CD14-positive monocyte (primary cell): ENCODE results near the gene CECR2. TPM values are rescaled to one million over a fixed set of nuclear protein-coding genes. Genes with fewer than 3 reads are reported as not detected.

Experiments
- DNase-seq, 3 donors: peaks; one replicate each; pipeline ENCODE4 v3.0.0-alpha.2; 2011 to 2022
- H2AFZ ChIP-seq: 2 replicates; pipeline ENCODE4 v1.6.0; 2012; ENCODE audit warnings: mild to moderate bottlenecking, low read depth, low read length, inconsistent platforms; ENCODE audit not compliant: insufficient read depth, poor library complexity, severe bottlenecking
- H3K27ac ChIP-seq, 2 donors: 1 replicate in 1 of 2; 2 replicates in 1 of 2; pipeline ENCODE4 v1.5.1; 2012 to 2013; ENCODE audit warnings: low read length in 2 of 2, control low read depth in 1 of 2, inconsistent platforms in 1 of 2, low read depth in 1 of 2, mild to moderate bottlenecking in 1 of 2
- H3K27me3 ChIP-seq, 2 donors: one replicate each; pipeline versions ENCODE4 v1.6.0 to v1.6.1; 2011 to 2013; ENCODE audit warnings: low read length in 2 of 2; ENCODE audit not compliant: control insufficient read depth in 2 of 2, insufficient read depth in 2 of 2
- H3K36me3 ChIP-seq, 2 donors: replicated peaks in 1 of 2; 1 replicate in 1 of 2; 2 replicates in 1 of 2; pipeline versions ENCODE4 v1.5.1 to v1.6.1; 2012 to 2013; ENCODE audit warnings: low read length in 2 of 2, control low read depth in 1 of 2, inconsistent platforms in 1 of 2, mild to moderate bottlenecking in 1 of 2; ENCODE audit not compliant: insufficient read depth in 2 of 2, control insufficient read depth in 1 of 2
- H3K4me1 ChIP-seq, 2 donors: 1 replicate in 1 of 2; 2 replicates in 1 of 2; pipeline versions ENCODE4 v1.5.1 to v1.6.1; 2012 to 2013; ENCODE audit warnings: low read length in 2 of 2, control low read depth in 1 of 2, inconsistent platforms in 1 of 2, mild to moderate bottlenecking in 1 of 2, moderate library complexity in 1 of 2; ENCODE audit not compliant: insufficient read depth in 2 of 2, control insufficient read depth in 1 of 2
- H3K4me2 ChIP-seq: replicated peaks from 2 replicates; pipeline ENCODE3; 2012; ENCODE audit warnings: low read length, moderate library complexity, mild to moderate bottlenecking; ENCODE audit not compliant: poor library complexity, severe bottlenecking; ENCODE audit errors: extremely low read depth
- H3K4me3 ChIP-seq, 3 experiments: fragments of 200-600 bp in 1 of 3; sonication (generic) in 1 of 3; replicated peaks in 1 of 3; 1 replicate in 2 of 3; 2 replicates in 1 of 3; pipeline ENCODE4 v1.5.1; 2011 to 2013; ENCODE audit warnings: low read length in 3 of 3, mild to moderate bottlenecking in 3 of 3, control low read depth in 2 of 3, low read depth in 2 of 3, inconsistent platforms in 1 of 3, moderate library complexity in 1 of 3
- H3K79me2 ChIP-seq: 2 replicates; pipeline ENCODE4 v1.6.0; 2012; ENCODE audit warnings: mild to moderate bottlenecking, control low read depth, inconsistent platforms, low read length, moderate library complexity; ENCODE audit not compliant: insufficient read depth
- H3K9ac ChIP-seq: 2 replicates; pipeline ENCODE4 v1.6.0; 2017; ENCODE audit warnings: low read length, mild to moderate bottlenecking; ENCODE audit not compliant: insufficient read depth, poor library complexity, severe bottlenecking
- H3K9me3 ChIP-seq, 2 donors: replicated peaks in 1 of 2; 1 replicate in 1 of 2; 2 replicates in 1 of 2; pipeline versions ENCODE4 v1.5.1 to v1.6.1; 2012 to 2013; ENCODE audit warnings: low read length in 2 of 2, control low read depth in 1 of 2; ENCODE audit not compliant: control insufficient read depth in 1 of 2, insufficient read depth in 1 of 2
- H4K20me1 ChIP-seq: 2 replicates; pipeline ENCODE4 v1.6.0; 2012; ENCODE audit warnings: mild to moderate bottlenecking, low read length, control low read depth, moderate library complexity; ENCODE audit not compliant: insufficient read depth
- H3K27ac Mint-ChIP-seq, 7 donors: one replicate each; pipeline ENCODE4 v1.8.0; 2020; ENCODE audit warnings: mild to moderate bottlenecking in 7 of 7, mixed read lengths in 7 of 7, moderate library complexity in 6 of 7, inconsistent platforms in 2 of 7
- H3K27me3 Mint-ChIP-seq, 3 donors: one replicate each; pipeline ENCODE4 v1.8.0; 2021 to 2022; ENCODE audit warnings: low read depth in 3 of 3, mild to moderate bottlenecking in 3 of 3, mixed read lengths in 3 of 3, moderate library complexity in 3 of 3, inconsistent platforms in 1 of 3
- H3K36me3 Mint-ChIP-seq, 2 donors: one replicate each; pipeline ENCODE4 v1.8.0; 2020; ENCODE audit warnings: mixed read lengths in 2 of 2, inconsistent platforms in 1 of 2, mild to moderate bottlenecking in 1 of 2
- H3K4me1 Mint-ChIP-seq: one replicate; pipeline ENCODE4 v1.8.0; 2020; ENCODE audit warnings: mild to moderate bottlenecking, mixed read lengths
- H3K4me3 Mint-ChIP-seq, 2 donors: one replicate each; pipeline ENCODE4 v1.8.0; 2020; ENCODE audit warnings: mild to moderate bottlenecking in 2 of 2, mixed read lengths in 2 of 2, moderate library complexity in 1 of 2
- H3K9me3 Mint-ChIP-seq, 7 donors: one replicate each; pipeline ENCODE4 v1.8.0; 2020 to 2022; ENCODE audit warnings: mixed read lengths in 7 of 7, mild to moderate bottlenecking in 6 of 7, moderate library complexity in 6 of 7, inconsistent platforms in 2 of 7
- CTCF ChIP-seq: fragments of 200-600 bp; IDR thresholded peaks from one replicate; pipeline ENCODE4 v1.8.0; 2022; ENCODE audit warnings: antibody characterized with exemption, mild to moderate bottlenecking
- WGBS: methylation state at CpG from one replicate; pipeline ENCODE4 v1.1.5; 2013; ENCODE audit warnings: missing lambda C conversion rate; ENCODE audit not compliant: insufficient coverage; 5-methylcytosine and 5-hydroxymethylcytosine counted together
- intact Hi-C, 2 donors: fragments of 100-400 bp; cut with micrococcal nuclease; formaldehyde crosslinking; loops; one replicate each; pipeline versions ENCODE4 v1.15.0 to v1.15.1; 2023
- polyA plus RNA-seq, 3 donors: library from polyadenylated mRNA; depleted of rRNA in 1 of 3; unstranded in 2 of 3; stranded (reverse) in 1 of 3; fragments of 300-500 nt in 2 of 3; fragments of >200 nt in 1 of 3; fragmentation: Illumina TruSeq in 2 of 3; gene quantifications; 1 replicate in 2 of 3; 2 replicates in 1 of 3; pipeline ENCODE4 v1.2.3, GENCODE V29; 2012 to 2021

The CECR2 gene
- polyA plus RNA-seq, 3 donors: 0.02 to 0.29 (median 0.24) TPM

- H2AFZ ChIP-seq: no peak overlapping the region
- intact Hi-C loops: no loop called here
- DNase-seq: no peak
- no peak overlapping the region for H3K27ac ChIP-seq
- H3K36me3 Mint-ChIP-seq: no peaks in the 10 kb centered on the region
- no peaks in the 10 kb centered on the region for H4K20me1 ChIP-seq
- no peaks in the 10 kb centered on the region for H3K9me3 ChIP-seq
- peaks cover 4 to 10% (median 8%) of the 10 kb centered on the region in 3 donors for H3K27me3 Mint-ChIP-seq
- WGBS: 100% methylated on average over 1 of the region's 2 CpGs
- no peaks in the 10 kb centered on the region for H3K4me1 ChIP-seq
- no peak overlapping the region for H3K27ac Mint-ChIP-seq
- H3K4me2 ChIP-seq: no peak overlapping the region
- no peaks in the 10 kb centered on the region for H3K27me3 ChIP-seq
- TF ChIP-seq CTCF: no peak
- H3K4me1 Mint-ChIP-seq: no peaks in the 10 kb centered on the region
- no peak overlapping the region for H3K9ac ChIP-seq
- H3K36me3 ChIP-seq: no peaks in the 10 kb centered on the region
- H3K4me3 Mint-ChIP-seq: no peak overlapping the region
- no peaks in the 10 kb centered on the region for H3K79me2 ChIP-seq
- no peak overlapping the region for H3K4me3 ChIP-seq
- H3K9me3 Mint-ChIP-seq: peaks cover 0 to 3% (median 0%) of the 10 kb centered on the region in 7 donors
Observed at GRCh38 chr22:17357688-17358087, 11.6 kb upstream of the CECR2 start.

GRCh38 chr22:17358415-17358814 is 10.8 kb upstream of the CECR2 start:
- Mint-ChIP-seq H3K4me1 (no peaks in the 10 kb centered on the region), H3K9me3 (peaks cover 0 to 6% (median 0%) of the 10 kb centered on the region in 7 donors), H3K4me3 (no peak overlapping the region), H3K36me3 (no peaks in the 10 kb centered on the region), H3K27me3 (peaks cover 8 to 16% (median 12%) of the 10 kb centered on the region in 3 donors), H3K27ac (no peak overlapping the region)
- H3K9ac ChIP-seq: no peak overlapping the region
- H3K4me1 ChIP-seq: no peaks in the 10 kb centered on the region
- intact Hi-C loops: no loop called here
- H2AFZ ChIP-seq: no peak overlapping the region
- WGBS: 96% methylated on average over 4 of the region's 9 CpGs
- no peak for DNase-seq
- H3K36me3 ChIP-seq: no peaks in the 10 kb centered on the region
- no peak overlapping the region for H3K4me2 ChIP-seq
- H3K27me3 ChIP-seq: no peaks in the 10 kb centered on the region
- H3K9me3 ChIP-seq: no peaks in the 10 kb centered on the region
- no peak for TF ChIP-seq CTCF
- no peak overlapping the region for H3K27ac ChIP-seq
- no peak overlapping the region for H3K4me3 ChIP-seq
- H4K20me1 ChIP-seq: no peaks in the 10 kb centered on the region
- no peaks in the 10 kb centered on the region for H3K79me2 ChIP-seq
